B cell (primary cell): Measurements from ENCODE around the gene IFRD2. TPM values are rescaled to one million over a fixed set of nuclear protein-coding genes. Genes with fewer than 3 reads are reported as not detected.

Experiments used
- ATAC-seq: fragments of 200-7000 bp; cut with Tn5 transposase; one replicate; pipeline ENCODE4 v1.10.0; 2021; ENCODE audit warnings: low read depth, mild to moderate bottlenecking, moderate number of reproducible peaks, moderate library complexity
- CTCF ChIA-PET: fragments of 350-600 bp; sonication (Branson Sonifier 250); formaldehyde crosslinking; loops from one replicate; lab custom pipeline; 2021; ENCODE audit warnings: antibody characterized with exemption, inconsistent platforms; lab: Charles Lee
- POLR2A ChIA-PET: fragments of 350-600 bp; sonication (Branson Sonifier 250); formaldehyde crosslinking; loops from one replicate; lab custom pipeline; 2021; ENCODE audit warnings: antibody characterized with exemption; lab: Charles Lee
- DNase-seq: peaks from one replicate; pipeline ENCODE4 v3.0.0; 2013
- H2AFZ ChIP-seq: 2 replicates; pipeline ENCODE4 v1.6.1; 2012; ENCODE audit warnings: mild to moderate bottlenecking, low read depth, low read length; ENCODE audit not compliant: insufficient read depth, poor library complexity, severe bottlenecking
- H3K27ac ChIP-seq, 2 donors: 1 replicate in 1 of 2; 2 replicates in 1 of 2; pipeline ENCODE4 v1.5.1; 2012 to 2013; ENCODE audit warnings: low read length in 2 of 2, mild to moderate bottlenecking in 2 of 2, moderate library complexity in 1 of 2
- H3K27me3 ChIP-seq, 4 experiments: fragments of 200-600 bp in 1 of 4; sonication (generic) in 1 of 4; replicated peaks in 1 of 4; 1 replicate in 2 of 4; 2 replicates in 2 of 4; pipeline versions ENCODE4 v1.6.1 to v1.7.0; 2013 to 2016; ENCODE audit warnings: low read length in 3 of 4, mild to moderate bottlenecking in 2 of 4, mixed read lengths in 1 of 4, moderate library complexity in 1 of 4; ENCODE audit not compliant: insufficient read depth in 4 of 4, control insufficient read depth in 3 of 4; ENCODE audit errors: control extremely low read depth in 1 of 4
- H3K36me3 ChIP-seq, 2 experiments: replicated peaks in 1 of 2; 1 replicate in 1 of 2; 2 replicates in 1 of 2; pipeline versions ENCODE4 v1.6.1 to v1.7.1; 2013; ENCODE audit warnings: low read length in 1 of 2; ENCODE audit not compliant: insufficient read depth in 2 of 2, control insufficient read depth in 1 of 2; ENCODE audit errors: control extremely low read depth in 1 of 2, extremely low read depth in 1 of 2
- H3K4me1 ChIP-seq, 2 donors: fragments of 200-600 bp in 1 of 2; sonication (generic) in 1 of 2; 1 replicate in 1 of 2; 2 replicates in 1 of 2; pipeline versions ENCODE4 v1.5.1 to v1.6.1; 2013 to 2017; ENCODE audit warnings: low read length in 2 of 2; ENCODE audit not compliant: control insufficient read depth in 2 of 2, insufficient read depth in 2 of 2
- H3K4me2 ChIP-seq: replicated peaks from 2 replicates; pipeline ENCODE3; 2012; ENCODE audit warnings: mild to moderate bottlenecking, low read depth, low read length; ENCODE audit not compliant: poor library complexity, severe bottlenecking
- H3K4me3 ChIP-seq, 5 experiments: fragments of 200-600 bp in 1 of 5; sonication (generic) in 1 of 5; 1 replicate in 3 of 5; 2 replicates in 2 of 5; pipeline versions ENCODE4 v1.5.1 to v1.7.0; 2011 to 2016; ENCODE audit warnings: low read length in 4 of 5, mild to moderate bottlenecking in 4 of 5, low read depth in 2 of 5, control low read depth in 1 of 5, moderate library complexity in 1 of 5; ENCODE audit not compliant: insufficient read depth in 1 of 5; ENCODE audit errors: control extremely low read depth in 1 of 5, extremely low read depth in 1 of 5
- H3K79me2 ChIP-seq: fragments of 200-600 bp; sonication (generic); one replicate; pipeline ENCODE4 v1.6.0; 2016; ENCODE audit warnings: low read length; ENCODE audit not compliant: control insufficient read depth, insufficient read depth
- H3K9ac ChIP-seq: fragments of 200-600 bp; sonication (generic); 2 replicates; pipeline ENCODE4 v1.6.1; 2017; ENCODE audit warnings: mild to moderate bottlenecking, low read length, moderate library complexity
- H3K9me3 ChIP-seq, 3 donors: one replicate each; pipeline versions ENCODE4 v1.6.1 to v1.7.1; 2013; ENCODE audit warnings: low read length in 2 of 3; ENCODE audit not compliant: control insufficient read depth in 2 of 3, insufficient read depth in 1 of 3; ENCODE audit errors: control extremely low read depth in 1 of 3
- H4K20me1 ChIP-seq: 2 replicates; pipeline ENCODE4 v1.6.0; 2012; ENCODE audit warnings: mild to moderate bottlenecking, low read length; ENCODE audit not compliant: insufficient read depth, control insufficient read depth, poor library complexity, severe bottlenecking
- H3K27ac Mint-ChIP-seq: one replicate; pipeline ENCODE4 v1.8.0; 2021; ENCODE audit warnings: mixed read lengths
- H3K27me3 Mint-ChIP-seq: one replicate; pipeline ENCODE4 v1.8.0; 2021; ENCODE audit warnings: mixed read lengths
- H3K4me1 Mint-ChIP-seq: one replicate; pipeline ENCODE4 v1.8.0; 2021; ENCODE audit warnings: mixed read lengths
- H3K4me3 Mint-ChIP-seq: one replicate; pipeline ENCODE4 v1.8.0; 2021; ENCODE audit warnings: mixed read lengths
- H3K9me3 Mint-ChIP-seq: one replicate; pipeline ENCODE4 v1.8.0; 2022; ENCODE audit warnings: mixed read lengths; ENCODE audit not compliant: insufficient read depth
- EZH2 ChIP-seq: IDR thresholded peaks from 2 replicates; pipeline ENCODE4 v1.6.1; 2012; ENCODE audit warnings: borderline replicate concordance, low read depth, mild to moderate bottlenecking, moderate library complexity, low read length; ENCODE audit not compliant: insufficient read depth, poor library complexity, severe bottlenecking
- WGBS: methylation state at CpG from one replicate; pipeline ENCODE4 v1.1.5; 2013; ENCODE audit warnings: missing lambda C conversion rate; ENCODE audit not compliant: insufficient coverage; 5-methylcytosine and 5-hydroxymethylcytosine counted together
- intact Hi-C: fragments of 100-400 bp; cut with micrococcal nuclease; formaldehyde crosslinking; loops from one replicate; pipeline ENCODE4 v1.10.0; 2022
- polyA plus RNA-seq: library from polyadenylated mRNA; depleted of rRNA; stranded (reverse); fragments of >200 nt; gene quantifications from 2 replicates; pipeline ENCODE4 v1.2.3, GENCODE V29; 2012
- total RNA-seq, 2 donors: library from RNA; stranded (reverse); fragments of 120-200 nt in 1 of 2; gene quantifications; 1 replicate in 1 of 2; 2 replicates in 1 of 2; pipeline versions ENCODE4 v1.2.3 to v1.2.4, GENCODE V29; 2013 to 2022
- TF ChIP-seq, protein P1 (sequence below): fragments of 200-600 bp; IDR thresholded peaks from one replicate; pipeline ENCODE4 v1.8.0; 2022; ENCODE audit warnings: antibody characterized with exemption, mild to moderate bottlenecking

IFRD2 gene
- total and polyA plus RNA-seq, 2 donors (not counting 1 experiment from before 2014, with no cell fraction given), result 63.4 to 80.1 TPM

DNA sequence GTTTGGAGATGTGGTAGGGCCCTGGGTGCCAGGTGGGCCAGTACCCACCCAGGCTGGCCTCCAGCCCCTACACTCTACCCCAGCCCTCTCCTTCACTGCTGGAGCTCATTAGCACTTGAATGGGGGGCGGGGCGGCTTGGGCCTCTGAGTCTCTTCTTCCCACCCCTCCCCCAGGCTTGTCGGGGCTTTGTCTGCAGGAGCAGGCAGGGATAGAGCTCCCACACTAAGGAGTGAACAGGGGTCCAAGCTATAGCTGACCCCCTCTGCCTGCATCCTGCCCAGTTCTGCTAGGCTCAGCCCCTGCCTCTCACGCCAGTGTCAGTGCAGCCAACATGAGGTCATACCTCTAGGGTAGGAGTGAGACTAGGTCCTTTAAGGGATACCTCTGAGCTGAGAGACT lies 51.1 kb downstream of the IFRD2 start:
- Histone ChIP-seq H3K4me2 (peak overlapping the region; percentile 76), H3K9me3 (no peaks in the 10 kb centered on the region), H3K9ac (peak overlapping the region; percentile 61), H3K27ac (peak overlapping the region; percentile 81 to 91), H3K79me2 (peaks cover 100% of the 10 kb centered on the region), H3K36me3 (peaks cover 0 to 38% of the 10 kb centered on the region in 2 experiments), H2AFZ (no peak overlapping the region), H4K20me1 (peaks cover 94% of the 10 kb centered on the region), H3K27me3 (no peaks in the 10 kb centered on the region), H3K4me3 (peak overlapping the region in 1 of 5 experiments; percentile 52), H3K4me1 (peaks cover 69 to 79% of the 10 kb centered on the region in 2 donors)
- ChIA-PET CTCF (interaction anchor here (22.2 to 27.3 kb wide), 2 partner anchors 7 to 8 kb away, joined by 596 read pairs; partner anchors contain the start of gene GNAI2), POLR2A (no interaction called here)
- DNase-seq, result no peak
- Mint-ChIP-seq H3K27ac (peak overlapping the region; percentile 98), H3K4me3 (peak overlapping the region; percentile 88), H3K9me3 (no peaks in the 10 kb centered on the region), H3K27me3 (no peaks in the 10 kb centered on the region), H3K4me1 (peaks cover 75% of the 10 kb centered on the region)
- TF ChIP-seq, protein P1, sequence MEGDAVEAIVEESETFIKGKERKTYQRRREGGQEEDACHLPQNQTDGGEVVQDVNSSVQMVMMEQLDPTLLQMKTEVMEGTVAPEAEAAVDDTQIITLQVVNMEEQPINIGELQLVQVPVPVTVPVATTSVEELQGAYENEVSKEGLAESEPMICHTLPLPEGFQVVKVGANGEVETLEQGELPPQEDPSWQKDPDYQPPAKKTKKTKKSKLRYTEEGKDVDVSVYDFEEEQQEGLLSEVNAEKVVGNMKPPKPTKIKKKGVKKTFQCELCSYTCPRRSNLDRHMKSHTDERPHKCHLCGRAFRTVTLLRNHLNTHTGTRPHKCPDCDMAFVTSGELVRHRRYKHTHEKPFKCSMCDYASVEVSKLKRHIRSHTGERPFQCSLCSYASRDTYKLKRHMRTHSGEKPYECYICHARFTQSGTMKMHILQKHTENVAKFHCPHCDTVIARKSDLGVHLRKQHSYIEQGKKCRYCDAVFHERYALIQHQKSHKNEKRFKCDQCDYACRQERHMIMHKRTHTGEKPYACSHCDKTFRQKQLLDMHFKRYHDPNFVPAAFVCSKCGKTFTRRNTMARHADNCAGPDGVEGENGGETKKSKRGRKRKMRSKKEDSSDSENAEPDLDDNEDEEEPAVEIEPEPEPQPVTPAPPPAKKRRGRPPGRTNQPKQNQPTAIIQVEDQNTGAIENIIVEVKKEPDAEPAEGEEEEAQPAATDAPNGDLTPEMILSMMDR, result no peak
- no peak for TF ChIP-seq EZH2
- WGBS, result 68% methylated on average over 4 of the region's 4 CpGs
- ATAC-seq, result no peak
- intact Hi-C loops, result no loop called here

DNA sequence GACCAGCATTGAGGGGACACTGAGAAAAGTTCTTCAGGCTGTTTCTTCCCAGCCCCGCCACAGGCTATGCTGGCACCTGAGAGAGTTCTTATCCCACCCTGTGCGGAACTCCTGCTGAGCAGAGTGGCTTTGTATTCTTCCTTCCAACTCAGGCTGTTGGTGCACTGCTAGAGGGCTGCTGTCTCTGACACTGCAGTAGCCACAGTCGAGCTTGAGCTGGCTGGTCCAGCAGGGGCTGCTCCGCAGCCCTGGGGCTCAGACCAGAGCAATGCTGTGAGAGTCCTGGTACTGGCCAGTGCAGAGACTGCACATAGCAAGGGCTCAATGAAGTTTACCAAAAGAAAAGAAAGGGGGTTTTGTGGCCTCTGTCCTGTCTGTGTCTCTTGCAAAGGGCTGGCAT lies 52.6 kb downstream of the IFRD2 start:
- Histone ChIP-seq H3K9ac (no peak overlapping the region), H3K9me3 (no peaks in the 10 kb centered on the region), H3K4me3 (no peak overlapping the region), H4K20me1 (peaks cover 78% of the 10 kb centered on the region), H3K36me3 (peaks cover 0 to 36% of the 10 kb centered on the region in 2 experiments), H3K79me2 (peaks cover 93% of the 10 kb centered on the region), H3K27ac (peak overlapping the region; percentile 81 to 91), H3K4me2 (peak overlapping the region; percentile 97), H3K27me3 (no peaks in the 10 kb centered on the region), H2AFZ (no peak overlapping the region), H3K4me1 (peaks cover 66 to 75% of the 10 kb centered on the region in 2 donors)
- Mint-ChIP-seq H3K4me1 (peaks cover 71% of the 10 kb centered on the region), H3K9me3 (no peaks in the 10 kb centered on the region), H3K27me3 (no peaks in the 10 kb centered on the region), H3K4me3 (peak overlapping the region; percentile 97), H3K27ac (peak overlapping the region; percentile 97)
- ATAC-seq, result no peak
- 86% methylated on average over 4 of the region's 4 CpGs for WGBS
- no peak for TF ChIP-seq EZH2
- TF ChIP-seq, protein P1, result no peak
- ChIA-PET CTCF (interaction anchor here (22.2 to 27.3 kb wide), 2 partner anchors 6 to 9 kb away, joined by 596 read pairs; partner anchors contain the start of gene GNAI2), POLR2A (interaction anchor here (1.2 kb wide), 1 partner anchor 9 kb away, joined by 3 read pairs; no protein-coding TSS in a partner anchor)
- DNase-seq, result no peak
- intact Hi-C loops, result loop anchor here (5.0 to 10.0 kb wide), 5 partner anchors 83 to 1522 kb away; partner anchors contain the start of genes APEH, HYAL2, IP6K2 and USP4
